K562 (cell line): ENCODE measurements around the gene LRRC37A3. TPM values are rescaled to one million over a fixed set of nuclear protein-coding genes. Genes with fewer than 3 reads are reported as not detected.

Experiments used
- polyA plus RNA-seq, 8 experiments: library from polyadenylated mRNA; depleted of rRNA in 4 of 8; stranded (reverse) in 5 of 8; unstranded in 3 of 8; fragments of >200 nt; fragmentation: Nextera tagmentation in 2 of 8; fragmentation: Illumina TruSeq in 1 of 8; extraction: Ambion mirVana in 2 of 8; extraction: Trizol in 1 of 8; gene quantifications; 2 replicates each; pipeline versions ENCODE4 v1.2.1 to v1.2.3, GENCODE V29; 2011 to 2014; ENCODE audit warnings: inconsistent platforms in 1 of 8, missing spikeins in 1 of 8
- total RNA-seq, 7 experiments: library from RNA; depleted of rRNA in 6 of 7; stranded (reverse); fragments of >200 nt in 6 of 7; fragmentation: Illumina TruSeq in 2 of 7; extraction: Trizol in 2 of 7; gene quantifications; 2 replicates each; pipeline versions ENCODE4 v1.2.1 to v1.2.3, GENCODE V29; 2011 to 2021; ENCODE audit warnings: low replicate concordance in 1 of 7
- TF ChIP-seq, protein P1 (sequence below), 2 experiments: fragments of 450-650 bp in 1 of 2; sonication (generic) in 1 of 2; formaldehyde crosslinking in 1 of 2; IDR thresholded peaks; 2 replicates each; pipeline versions ENCODE4 v1.7.1 to v1.9.0; 2016 to 2022; ENCODE audit warnings: inconsistent platforms in 1 of 2, mild to moderate bottlenecking in 1 of 2, missing genetic modification reagents in 1 of 2
- TF ChIP-seq, protein P2 (sequence below): fragments of 450-650 bp; formaldehyde crosslinking; IDR thresholded peaks from 2 replicates; pipeline ENCODE4 v1.4.0; 2020; ENCODE audit warnings: mild to moderate bottlenecking, moderate library complexity

LRRC37A3 gene
- total and polyA plus RNA-seq, 9 of the 15 experiments (the other 6 are each of a cell fraction or from before 2014, with no cell fraction given): 0.14 to 5.9 (median 2.2) TPM

DNA sequence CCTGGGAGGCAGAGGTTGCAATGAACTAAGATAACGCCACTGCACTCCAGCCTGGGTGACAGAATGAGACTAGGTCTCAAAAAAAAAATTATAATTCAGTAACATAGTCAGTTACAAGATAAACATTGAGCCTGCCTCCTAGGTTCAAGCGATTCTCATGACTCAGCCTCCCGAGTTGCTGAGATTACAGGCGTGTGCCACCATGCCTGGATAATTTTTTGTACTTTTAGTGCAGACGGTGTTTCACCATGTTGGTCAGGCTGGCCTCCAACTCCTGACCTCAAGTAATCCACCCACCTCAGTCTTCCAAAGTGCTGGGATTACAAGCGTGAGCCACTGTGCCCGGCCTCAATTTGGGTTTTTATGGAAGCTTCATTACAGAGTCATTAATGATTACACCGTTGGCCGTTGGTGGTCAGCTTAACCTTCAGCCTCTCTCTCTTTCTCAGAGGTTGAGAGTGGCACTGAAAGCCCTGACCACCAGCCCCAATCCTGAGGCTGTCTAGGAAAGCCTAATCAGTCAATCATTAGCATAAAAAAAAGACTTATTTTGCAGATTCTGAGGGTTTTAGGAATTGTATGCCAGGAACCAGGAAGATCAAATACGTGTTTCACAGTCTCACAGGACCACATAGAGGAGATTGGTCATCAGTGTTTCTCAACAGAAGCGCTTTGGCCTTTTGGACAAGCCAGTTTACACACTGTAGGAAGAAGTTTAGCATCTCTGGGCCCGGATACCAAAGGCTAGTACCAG is 1.3 kb upstream of the LRRC37A3 start (continued):
- TF ChIP-seq, protein P1, sequence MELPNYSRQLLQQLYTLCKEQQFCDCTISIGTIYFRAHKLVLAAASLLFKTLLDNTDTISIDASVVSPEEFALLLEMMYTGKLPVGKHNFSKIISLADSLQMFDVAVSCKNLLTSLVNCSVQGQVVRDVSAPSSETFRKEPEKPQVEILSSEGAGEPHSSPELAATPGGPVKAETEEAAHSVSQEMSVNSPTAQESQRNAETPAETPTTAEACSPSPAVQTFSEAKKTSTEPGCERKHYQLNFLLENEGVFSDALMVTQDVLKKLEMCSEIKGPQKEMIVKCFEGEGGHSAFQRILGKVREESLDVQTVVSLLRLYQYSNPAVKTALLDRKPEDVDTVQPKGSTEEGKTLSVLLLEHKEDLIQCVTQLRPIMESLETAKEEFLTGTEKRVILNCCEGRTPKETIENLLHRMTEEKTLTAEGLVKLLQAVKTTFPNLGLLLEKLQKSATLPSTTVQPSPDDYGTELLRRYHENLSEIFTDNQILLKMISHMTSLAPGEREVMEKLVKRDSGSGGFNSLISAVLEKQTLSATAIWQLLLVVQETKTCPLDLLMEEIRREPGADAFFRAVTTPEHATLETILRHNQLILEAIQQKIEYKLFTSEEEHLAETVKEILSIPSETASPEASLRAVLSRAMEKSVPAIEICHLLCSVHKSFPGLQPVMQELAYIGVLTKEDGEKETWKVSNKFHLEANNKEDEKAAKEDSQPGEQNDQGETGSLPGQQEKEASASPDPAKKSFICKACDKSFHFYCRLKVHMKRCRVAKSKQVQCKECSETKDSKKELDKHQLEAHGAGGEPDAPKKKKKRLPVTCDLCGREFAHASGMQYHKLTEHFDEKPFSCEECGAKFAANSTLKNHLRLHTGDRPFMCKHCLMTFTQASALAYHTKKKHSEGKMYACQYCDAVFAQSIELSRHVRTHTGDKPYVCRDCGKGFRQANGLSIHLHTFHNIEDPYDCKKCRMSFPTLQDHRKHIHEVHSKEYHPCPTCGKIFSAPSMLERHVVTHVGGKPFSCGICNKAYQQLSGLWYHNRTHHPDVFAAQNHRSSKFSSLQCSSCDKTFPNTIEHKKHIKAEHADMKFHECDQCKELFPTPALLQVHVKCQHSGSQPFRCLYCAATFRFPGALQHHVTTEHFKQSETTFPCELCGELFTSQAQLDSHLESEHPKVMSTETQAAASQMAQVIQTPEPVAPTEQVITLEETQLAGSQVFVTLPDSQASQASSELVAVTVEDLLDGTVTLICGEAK (IDR thresholded peaks at IDR 0.05): no peak
- TF ChIP-seq, protein P1 (CRISPR knock-in tag; IDR thresholded peaks at IDR 0.05): no peak
- TF ChIP-seq, protein P2, sequence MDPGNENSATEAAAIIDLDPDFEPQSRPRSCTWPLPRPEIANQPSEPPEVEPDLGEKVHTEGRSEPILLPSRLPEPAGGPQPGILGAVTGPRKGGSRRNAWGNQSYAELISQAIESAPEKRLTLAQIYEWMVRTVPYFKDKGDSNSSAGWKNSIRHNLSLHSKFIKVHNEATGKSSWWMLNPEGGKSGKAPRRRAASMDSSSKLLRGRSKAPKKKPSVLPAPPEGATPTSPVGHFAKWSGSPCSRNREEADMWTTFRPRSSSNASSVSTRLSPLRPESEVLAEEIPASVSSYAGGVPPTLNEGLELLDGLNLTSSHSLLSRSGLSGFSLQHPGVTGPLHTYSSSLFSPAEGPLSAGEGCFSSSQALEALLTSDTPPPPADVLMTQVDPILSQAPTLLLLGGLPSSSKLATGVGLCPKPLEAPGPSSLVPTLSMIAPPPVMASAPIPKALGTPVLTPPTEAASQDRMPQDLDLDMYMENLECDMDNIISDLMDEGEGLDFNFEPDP (CRISPR knock-in tag): no peak
